Tibial artery (tissue), 4 donors: ENCODE measurements around the gene GAL3ST3.
A peak's percentile ranks its signal among the peaks of the same experiment; 100 is the strongest.

ENCODE experiments used
- DNase-seq, 2 donors: peaks; one replicate each; pipeline ENCODE4 v3.0.0-alpha.2; 2019
- H3K27ac ChIP-seq, 2 donors: fragments of 200-600 bp; sonication (generic) in 1 of 2; 1 replicate in 1 of 2; 2 replicates in 1 of 2; pipeline ENCODE4 v1.5.1; 2018 to 2019; ENCODE audit warnings: mild to moderate bottlenecking in 1 of 2
- H3K27me3 ChIP-seq, 2 donors: fragments of 200-600 bp; sonication (generic) in 1 of 2; one replicate each; pipeline versions ENCODE4 v1.5.1 to v1.6.0; 2016 to 2019
- H3K36me3 ChIP-seq, 3 donors: fragments of 200-600 bp; sonication (generic) in 2 of 3; one replicate each; pipeline ENCODE4 v1.5.1; 2016 to 2019; ENCODE audit warnings: mild to moderate bottlenecking in 2 of 3
- H3K4me1 ChIP-seq, 4 donors: fragments of 200-600 bp; sonication (generic) in 2 of 4; 1 replicate in 3 of 4; 2 replicates in 1 of 4; pipeline ENCODE4 v1.5.1; 2016 to 2019
- H3K4me3 ChIP-seq, 2 donors: fragments of 200-600 bp; sonication (generic) in 1 of 2; 1 replicate in 1 of 2; 2 replicates in 1 of 2; pipeline ENCODE4 v1.5.1; 2018 to 2019; ENCODE audit warnings: mild to moderate bottlenecking in 2 of 2
- H3K9me3 ChIP-seq, 3 donors: fragments of 200-600 bp; sonication (generic) in 1 of 3; one replicate each; pipeline ENCODE4 v1.5.1; 2016 to 2019
- CTCF ChIP-seq, 2 experiments: fragments of 200-600 bp in 1 of 2; fragments of 450-650 bp in 1 of 2; IDR thresholded peaks; one replicate each; pipeline ENCODE4 v1.5.1; 2017 to 2019; ENCODE audit warnings: antibody characterized with exemption in 2 of 2, mild to moderate bottlenecking in 1 of 2, moderate library complexity in 1 of 2
- intact Hi-C: fragments of 100-400 bp; cut with DNase I; formaldehyde crosslinking; loops from one replicate; pipeline ENCODE4 v1.15.0; 2023; ENCODE audit warnings: low total_unique reads

GAL3ST3 gene

GRCh38 chr11:66068154-66068821 is 19.3 kb upstream of the GAL3ST3 start:
- peak; percentile 71 to 81 for DNase-seq
- H3K27me3 ChIP-seq, result no peaks in the 10 kb centered on the region
- peak overlapping the region; percentile 94 to 97 for H3K27ac ChIP-seq
- peaks cover 5 to 31% (median 25%) of the 10 kb centered on the region in 4 donors for H3K4me1 ChIP-seq
- peaks cover 46 to 51% (median 47%) of the 10 kb centered on the region in 3 donors for H3K36me3 ChIP-seq
- H3K4me3 ChIP-seq, result no peak overlapping the region
- peak; percentile 71 to 87 for TF ChIP-seq CTCF (IDR thresholded peaks at IDR 0.05)
- H3K9me3 ChIP-seq, result no peaks in the 10 kb centered on the region
- intact Hi-C loops, result no loop called here

- H3K4me1 ChIP-seq, result peaks cover 5 to 31% (median 25%) of the 10 kb centered on the region in 4 donors
- no peak for TF ChIP-seq CTCF (IDR thresholded peaks at IDR 0.05)
- no peaks in the 10 kb centered on the region for H3K9me3 ChIP-seq
- H3K4me3 ChIP-seq, result no peak overlapping the region
- DNase-seq, result no peak
- intact Hi-C loops, result no loop called here
- H3K27ac ChIP-seq, result peak overlapping the region in 1 of 2 donors; percentile 94
- H3K27me3 ChIP-seq, result no peaks in the 10 kb centered on the region
- H3K36me3 ChIP-seq, result peaks cover 53 to 57% (median 53%) of the 10 kb centered on the region in 3 donors
These were observed 18.7 kb upstream of the GAL3ST3 start for GRCh38 chr11:66067640-66068039.

- DNase-seq, result no peak
- Histone ChIP-seq H3K4me3 (no peak overlapping the region), H3K4me1 (peaks cover 5 to 26% (median 21%) of the 10 kb centered on the region in 4 donors), H3K36me3 (peaks cover 60 to 65% (median 62%) of the 10 kb centered on the region in 3 donors), H3K9me3 (no peaks in the 10 kb centered on the region), H3K27ac (no peak overlapping the region), H3K27me3 (no peaks in the 10 kb centered on the region)
- intact Hi-C loops, result no loop called here
- no peak for TF ChIP-seq CTCF (IDR thresholded peaks at IDR 0.05)
These were observed 17.8 kb upstream of the GAL3ST3 start for GRCh38 chr11:66066751-66067150.

- Histone ChIP-seq H3K27me3 (no peaks in the 10 kb centered on the region), H3K36me3 (peaks cover 82 to 87% (median 84%) of the 10 kb centered on the region in 3 donors)
- intact Hi-C loops, result no loop called here
These were observed 15.6 kb upstream of the GAL3ST3 start for GRCh38 chr11:66064571-66064970.

GRCh38 chr11:66063900-66064299 is 14.9 kb upstream of the GAL3ST3 start:
- no peaks in the 10 kb centered on the region for H3K9me3 ChIP-seq
- intact Hi-C loops, result no loop called here
- peaks cover 88 to 94% (median 90%) of the 10 kb centered on the region in 3 donors for H3K36me3 ChIP-seq
- H3K27ac ChIP-seq, result no peak overlapping the region
- DNase-seq, result no peak
- peaks cover 2 to 11% (median 8%) of the 10 kb centered on the region in 4 donors for H3K4me1 ChIP-seq
- H3K27me3 ChIP-seq, result no peaks in the 10 kb centered on the region
- H3K4me3 ChIP-seq, result no peak overlapping the region
- no peak for TF ChIP-seq CTCF (IDR thresholded peaks at IDR 0.05)

More at GRCh38 chr11:66064571-66064970, 15.6 kb upstream of the GAL3ST3 start:
- Histone ChIP-seq H3K9me3 (no peaks in the 10 kb centered on the region), H3K4me3 (no peak overlapping the region), H3K4me1 (peaks cover 5 to 18% (median 14%) of the 10 kb centered on the region in 4 donors), H3K27ac (no peak overlapping the region)
- no peak for DNase-seq
- TF ChIP-seq CTCF (IDR thresholded peaks at IDR 0.05), result no peak
